SK-N-SH treated with all-trans-retinoic acid at 6 μM for 48 hours (cell line): ENCODE data around the gene RAET1L.

Source experiments
- ATAC-seq: fragments of 200-7000 bp; cut with Tn5 transposase; 3 replicates; pipeline ENCODE4 v1.9.1; 2020; ENCODE audit warnings: mild to moderate bottlenecking, moderate library complexity
- ARNTL ChIP-seq: fragments of 450-650 bp; formaldehyde crosslinking; IDR thresholded peaks from 2 replicates; pipeline ENCODE4 v1.5.0; 2020; ENCODE audit warnings: low read depth, mild to moderate bottlenecking, moderate library complexity, borderline replicate concordance
- BACH2 ChIP-seq: fragments of 250-450 bp; sonication (Bioruptor Pico); IDR thresholded peaks from 2 replicates; pipeline ENCODE4 v1.9.0; 2021; ENCODE audit warnings: mild to moderate bottlenecking, borderline replicate concordance
- CREB5 ChIP-seq: fragments of 250-450 bp; sonication (Bioruptor Pico); IDR thresholded peaks from 2 replicates; pipeline ENCODE4 v1.5.1; 2020; ENCODE audit warnings: low read depth, mild to moderate bottlenecking, moderate library complexity
- CSDC2 ChIP-seq: fragments of 250-450 bp; sonication (Bioruptor Pico); IDR thresholded peaks from 2 replicates; pipeline ENCODE4 v1.5.0; 2020; ENCODE audit warnings: mild to moderate bottlenecking, moderate library complexity
- CSRNP3 ChIP-seq: fragments of 250-450 bp; sonication (Bioruptor Pico); IDR thresholded peaks from 2 replicates; pipeline ENCODE4 v1.5.1; 2021; ENCODE audit warnings: mild to moderate bottlenecking, moderate library complexity
- ESRRG ChIP-seq: fragments of 250-450 bp; sonication (Bioruptor Pico); IDR thresholded peaks from 2 replicates; pipeline ENCODE4 v1.6.1; 2021; ENCODE audit warnings: mild to moderate bottlenecking
- GLIS3 ChIP-seq: fragments of 250-450 bp; sonication (Bioruptor Pico); IDR thresholded peaks from 2 replicates; pipeline ENCODE4 v1.5.0; 2020; ENCODE audit warnings: mild to moderate bottlenecking, moderate library complexity
- ISL1 ChIP-seq: fragments of 250-450 bp; sonication (Bioruptor Pico); IDR thresholded peaks from 2 replicates; pipeline ENCODE4 v2.1.2; 2022; ENCODE audit warnings: mild to moderate bottlenecking, moderate library complexity
- OSR1 ChIP-seq: fragments of 250-450 bp; sonication (Bioruptor Pico); IDR thresholded peaks from 2 replicates; pipeline ENCODE4 v1.8.0; 2022; ENCODE audit warnings: moderate library complexity, mild to moderate bottlenecking, inconsistent platforms
- POU6F1 ChIP-seq: fragments of 250-450 bp; sonication (Bioruptor Pico); IDR thresholded peaks from 2 replicates; pipeline ENCODE4 v1.8.0; 2021; ENCODE audit warnings: low read depth, mild to moderate bottlenecking, moderate library complexity, borderline replicate concordance
- PPARA ChIP-seq: fragments of 250-450 bp; sonication (Bioruptor Pico); IDR thresholded peaks from 2 replicates; pipeline ENCODE4 v1.5.0; 2020; ENCODE audit warnings: mild to moderate bottlenecking, borderline replicate concordance
- RARB ChIP-seq: fragments of 250-450 bp; sonication (Bioruptor Pico); IDR thresholded peaks from 2 replicates; pipeline ENCODE4 v1.8.0; 2021; ENCODE audit warnings: mild to moderate bottlenecking, moderate library complexity
- SNAI2 ChIP-seq: fragments of 250-450 bp; sonication (Bioruptor Pico); IDR thresholded peaks from 2 replicates; pipeline ENCODE4 v1.5.0; 2020; ENCODE audit warnings: mild to moderate bottlenecking, moderate library complexity
- TCF4 ChIP-seq: fragments of 250-450 bp; sonication (Bioruptor Pico); IDR thresholded peaks from 2 replicates; pipeline ENCODE4 v1.8.0; 2021; ENCODE audit warnings: mild to moderate bottlenecking, moderate library complexity, borderline replicate concordance
- TOX ChIP-seq: fragments of 250-450 bp; sonication (Bioruptor Pico); IDR thresholded peaks from 2 replicates; pipeline ENCODE4 v1.8.0; 2021; ENCODE audit warnings: mild to moderate bottlenecking, moderate library complexity, borderline replicate concordance
- TSHZ2 ChIP-seq: fragments of 250-450 bp; sonication (Bioruptor Pico); IDR thresholded peaks from 2 replicates; pipeline ENCODE4 v1.5.0; 2020; ENCODE audit warnings: mild to moderate bottlenecking, moderate library complexity
- ZC3H10 ChIP-seq: fragments of 250-450 bp; sonication (Bioruptor Pico); IDR thresholded peaks from 2 replicates; pipeline ENCODE4 v1.5.1; 2021; ENCODE audit warnings: mild to moderate bottlenecking, moderate library complexity
- ZFP3 ChIP-seq: fragments of 250-450 bp; sonication (Bioruptor Pico); IDR thresholded peaks from 2 replicates; pipeline ENCODE4 v1.5.0; 2020; ENCODE audit warnings: mild to moderate bottlenecking, moderate library complexity
- ZFP30 ChIP-seq: fragments of 450-650 bp; formaldehyde crosslinking; IDR thresholded peaks from 2 replicates; pipeline ENCODE4 v1.5.0; 2022; ENCODE audit warnings: mild to moderate bottlenecking, moderate library complexity
- ZNF565 ChIP-seq: fragments of 450-650 bp; formaldehyde crosslinking; conservative IDR thresholded peaks from 2 replicates; pipeline ENCODE4 v1.5.0; 2020; ENCODE audit warnings: low read depth, mild to moderate bottlenecking, moderate library complexity
- ZNF70 ChIP-seq: fragments of 450-650 bp; formaldehyde crosslinking; IDR thresholded peaks from 2 replicates; pipeline ENCODE4 v1.5.0; 2020; ENCODE audit warnings: mild to moderate bottlenecking, moderate library complexity

Gene RAET1L

GRCh38 chr6:150001295-150002008 is 23.9 kb downstream of the RAET1L start:
- no peak for ATAC-seq
- TF ChIP-seq ISL1 (CRISPR knock-in tag) = no peak
- TF ChIP-seq TOX (CRISPR knock-in tag) = no peak
- no peak for TF ChIP-seq CSRNP3 (CRISPR knock-in tag)
- no peak for TF ChIP-seq TSHZ2 (CRISPR knock-in tag)
- no peak for TF ChIP-seq ZNF565 (CRISPR knock-in tag)
- TF ChIP-seq ZFP3 = no peak
- no peak for TF ChIP-seq ESRRG (CRISPR knock-in tag)
- TF ChIP-seq CREB5 = no peak
- no peak for TF ChIP-seq RARB (CRISPR knock-in tag)
- no peak for TF ChIP-seq CSDC2
- TF ChIP-seq ZFP30 (CRISPR knock-in tag) = no peak
- TF ChIP-seq TCF4 (CRISPR knock-in tag) = no peak
- TF ChIP-seq ZC3H10 (CRISPR knock-in tag) = no peak
- TF ChIP-seq GLIS3 (CRISPR knock-in tag) = no peak
- TF ChIP-seq ZNF70 (CRISPR knock-in tag) = no peak

- TF ChIP-seq OSR1 (CRISPR knock-in tag) (no peak), CSDC2 (no peak), ZC3H10 (CRISPR knock-in tag) (no peak), CREB5 (no peak), ESRRG (CRISPR knock-in tag) (no peak), POU6F1 (no peak), TSHZ2 (CRISPR knock-in tag) (no peak), SNAI2 (CRISPR knock-in tag) (no peak), ZFP3 (no peak), CSRNP3 (CRISPR knock-in tag) (no peak), ZNF565 (CRISPR knock-in tag) (no peak), RARB (CRISPR knock-in tag) (no peak), TOX (CRISPR knock-in tag) (no peak), ZFP30 (CRISPR knock-in tag) (no peak), GLIS3 (CRISPR knock-in tag) (no peak), BACH2 (CRISPR knock-in tag) (no peak), ZNF70 (CRISPR knock-in tag) (no peak), ARNTL (no peak), PPARA (CRISPR knock-in tag) (no peak), TCF4 (CRISPR knock-in tag) (no peak)
- TF ChIP-seq, all 23 proteins: peak for 0
- no peak for ATAC-seq
Observed at GRCh38 chr6:149999636-150000035, 25.7 kb downstream of the RAET1L start.
